Mesothelial cell of epicardium (in vitro differentiated cells): ENCODE data around the gene ZNF33A. TPM values are rescaled to one million over a fixed set of nuclear protein-coding genes. Genes with fewer than 3 reads are reported as not detected.

Experiments used
- DNase-seq, 2 experiments: peaks; one replicate each; pipeline ENCODE4 v3.0.0; 2021; ENCODE audit warnings: low spot score in 2 of 2; ENCODE audit not compliant: unreplicated experiment in 2 of 2
- H3K27ac Mint-ChIP-seq: 2 replicates; pipeline ENCODE4 v1.8.0; 2021; ENCODE audit warnings: mixed read lengths
- H3K27me3 Mint-ChIP-seq: 2 replicates; pipeline ENCODE4 v1.8.0; 2021; ENCODE audit warnings: low read depth, mixed read lengths
- H3K36me3 Mint-ChIP-seq: 2 replicates; pipeline ENCODE4 v1.8.0; 2021; ENCODE audit warnings: mixed read lengths
- H3K4me1 Mint-ChIP-seq: 2 replicates; pipeline ENCODE4 v1.8.0; 2021; ENCODE audit warnings: mixed read lengths
- H3K4me3 Mint-ChIP-seq: 2 replicates; pipeline ENCODE4 v1.8.0; 2021; ENCODE audit warnings: mild to moderate bottlenecking, moderate library complexity, mixed read lengths
- H3K9me3 Mint-ChIP-seq: 2 replicates; pipeline ENCODE4 v1.8.0; 2021; ENCODE audit warnings: mixed read lengths
- CTCF ChIP-seq: fragments of 200-600 bp; sonication (generic); IDR thresholded peaks from one replicate; pipeline ENCODE4 v1.5.0; 2021; ENCODE audit warnings: antibody characterized with exemption; ENCODE audit not compliant: unreplicated experiment
- total RNA-seq: library from RNA; stranded (reverse); gene quantifications from 3 replicates; pipeline ENCODE4 v1.2.1, GENCODE V29; 2021

ZNF33A gene
- total RNA-seq, 1 donor from 2014 or later, result 37.5 TPM

GRCh38 chr10:38032886-38033285 is 22.4 kb downstream of the ZNF33A start:
- no peak for DNase-seq
- Mint-ChIP-seq H3K4me1 (no peaks in the 10 kb centered on the region), H3K27me3 (no peaks in the 10 kb centered on the region), H3K27ac (no peak overlapping the region), H3K9me3 (peaks cover 20% of the 10 kb centered on the region), H3K4me3 (no peak overlapping the region), H3K36me3 (peaks cover 70% of the 10 kb centered on the region)
- no peak for TF ChIP-seq CTCF

- no peaks in the 10 kb centered on the region for H3K4me1 Mint-ChIP-seq
- no peak for TF ChIP-seq CTCF
- no peak for DNase-seq
- no peak overlapping the region for H3K27ac Mint-ChIP-seq
- H3K27me3 Mint-ChIP-seq, result no peaks in the 10 kb centered on the region
- peaks cover 36% of the 10 kb centered on the region for H3K9me3 Mint-ChIP-seq
- peaks cover 70% of the 10 kb centered on the region for H3K36me3 Mint-ChIP-seq
- H3K4me3 Mint-ChIP-seq, result no peak overlapping the region
Measured at GRCh38 chr10:38038107-38038931, 27.8 kb downstream of the ZNF33A start.

GRCh38 chr10:38038932-38039245 is 28.4 kb downstream of the ZNF33A start:
- no peaks in the 10 kb centered on the region for H3K27me3 Mint-ChIP-seq
- H3K27ac Mint-ChIP-seq, result no peak overlapping the region
- no peak for TF ChIP-seq CTCF
- H3K4me3 Mint-ChIP-seq, result no peak overlapping the region
- H3K36me3 Mint-ChIP-seq, result peaks cover 74% of the 10 kb centered on the region
- peaks cover 41% of the 10 kb centered on the region for H3K9me3 Mint-ChIP-seq
- no peak for DNase-seq
- H3K4me1 Mint-ChIP-seq, result no peaks in the 10 kb centered on the region

- no peak overlapping the region for H3K4me3 Mint-ChIP-seq
- no peaks in the 10 kb centered on the region for H3K4me1 Mint-ChIP-seq
- peaks cover 52% of the 10 kb centered on the region for H3K9me3 Mint-ChIP-seq
- DNase-seq, result no peak
- TF ChIP-seq CTCF, result no peak
- no peak overlapping the region for H3K27ac Mint-ChIP-seq
- H3K27me3 Mint-ChIP-seq, result no peaks in the 10 kb centered on the region
- peaks cover 79% of the 10 kb centered on the region for H3K36me3 Mint-ChIP-seq
Measured at GRCh38 chr10:38043516-38043915, 33.0 kb downstream of the ZNF33A start.

- Mint-ChIP-seq H3K9me3 (peaks cover 62% of the 10 kb centered on the region), H3K27me3 (no peaks in the 10 kb centered on the region), H3K27ac (no peak overlapping the region), H3K36me3 (peaks cover 78% of the 10 kb centered on the region), H3K4me1 (no peaks in the 10 kb centered on the region), H3K4me3 (no peak overlapping the region)
- DNase-seq, result no peak
- TF ChIP-seq CTCF, result no peak
Measured at GRCh38 chr10:38045129-38045528, 34.7 kb downstream of the ZNF33A start.

- H3K9me3 Mint-ChIP-seq, result peaks cover 64% of the 10 kb centered on the region
- H3K4me3 Mint-ChIP-seq, result no peak overlapping the region
- H3K27ac Mint-ChIP-seq, result no peak overlapping the region
- H3K36me3 Mint-ChIP-seq, result peaks cover 81% of the 10 kb centered on the region
- H3K27me3 Mint-ChIP-seq, result no peaks in the 10 kb centered on the region
- no peaks in the 10 kb centered on the region for H3K4me1 Mint-ChIP-seq
- no peak for TF ChIP-seq CTCF
- no peak for DNase-seq
Measured at GRCh38 chr10:38047666-38048065, 37.2 kb downstream of the ZNF33A start.
